GM21367 (cell line): Measurements from ENCODE around the gene GAS6.

ENCODE experiments used
- ATAC-seq: cut with Tn5 transposase; IDR thresholded peaks from one replicate; pipeline ENCODE4 v1.9.1; 2021; ENCODE audit not compliant: unreplicated experiment

The GAS6 gene

GRCh38 chr13:113812178-113813040 lies 51.5 kb downstream of the GAS6 start:
- ATAC-seq: no peak

GRCh38 chr13:113811081-113811928 lies 52.6 kb downstream of the GAS6 start:
- no peak for ATAC-seq

GRCh38 chr13:113810640-113811039 lies 53.2 kb downstream of the GAS6 start:
- ATAC-seq: no peak

- no peak for ATAC-seq
Measured at GRCh38 chr13:113809934-113810333, 53.9 kb downstream of the GAS6 start.

- ATAC-seq: no peak
Measured at GRCh38 chr13:113808058-113808834, 55.6 kb downstream of the GAS6 start.

- ATAC-seq: no peak
Measured at GRCh38 chr13:113806526-113806925, 57.4 kb downstream of the GAS6 start.

- ATAC-seq: no peak
Measured at GRCh38 chr13:113806104-113806471, 57.8 kb downstream of the GAS6 start.

- no peak for ATAC-seq
Measured at GRCh38 chr13:113805431-113806103, 58.3 kb downstream of the GAS6 start.

GRCh38 chr13:113804703-113805430 lies 59.0 kb downstream of the GAS6 start:
- ATAC-seq: no peak

GRCh38 chr13:113804017-113804702 lies 59.7 kb downstream of the GAS6 start:
- ATAC-seq: no peak

GRCh38 chr13:113803409-113804016 lies 60.4 kb downstream of the GAS6 start:
- ATAC-seq: no peak

- ATAC-seq: no peak
Measured at GRCh38 chr13:113802761-113803160, 61.1 kb downstream of the GAS6 start.

GRCh38 chr13:113802090-113802531 lies 61.8 kb downstream of the GAS6 start:
- ATAC-seq: no peak

GRCh38 chr13:113801289-113801961 lies 62.5 kb downstream of the GAS6 start:
- ATAC-seq: no peak

GRCh38 chr13:113800576-113800926 lies 63.3 kb downstream of the GAS6 start:
- no peak for ATAC-seq

- ATAC-seq: no peak
Measured at GRCh38 chr13:113798200-113798811, 65.6 kb downstream of the GAS6 start.

- ATAC-seq: no peak
Measured at GRCh38 chr13:113796964-113797676, 66.8 kb downstream of the GAS6 start.
